ENCODE measurements around the gene ASAP2.

DNA sequence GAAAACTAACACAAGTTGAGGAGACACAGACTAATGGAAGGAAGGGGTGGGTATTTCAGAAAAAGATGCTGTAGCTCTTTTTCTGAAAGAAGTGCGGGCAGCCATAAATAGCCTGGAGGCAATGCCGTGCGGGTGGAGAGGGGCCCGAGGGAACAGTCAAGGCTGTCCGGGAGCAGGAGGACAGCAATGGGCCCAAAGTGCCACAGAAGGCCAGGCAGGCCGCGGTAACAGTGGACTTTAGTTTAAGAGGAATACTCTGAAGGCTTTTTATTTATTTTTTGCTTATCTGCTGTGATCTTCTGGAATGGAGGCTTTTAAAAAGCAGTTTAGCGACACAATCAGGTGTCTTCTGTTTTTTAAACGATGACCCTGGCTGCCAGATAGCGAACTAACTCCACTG, 213.9 kb downstream of the ASAP2 start:
- TF ChIP-seq, protein P1, sequence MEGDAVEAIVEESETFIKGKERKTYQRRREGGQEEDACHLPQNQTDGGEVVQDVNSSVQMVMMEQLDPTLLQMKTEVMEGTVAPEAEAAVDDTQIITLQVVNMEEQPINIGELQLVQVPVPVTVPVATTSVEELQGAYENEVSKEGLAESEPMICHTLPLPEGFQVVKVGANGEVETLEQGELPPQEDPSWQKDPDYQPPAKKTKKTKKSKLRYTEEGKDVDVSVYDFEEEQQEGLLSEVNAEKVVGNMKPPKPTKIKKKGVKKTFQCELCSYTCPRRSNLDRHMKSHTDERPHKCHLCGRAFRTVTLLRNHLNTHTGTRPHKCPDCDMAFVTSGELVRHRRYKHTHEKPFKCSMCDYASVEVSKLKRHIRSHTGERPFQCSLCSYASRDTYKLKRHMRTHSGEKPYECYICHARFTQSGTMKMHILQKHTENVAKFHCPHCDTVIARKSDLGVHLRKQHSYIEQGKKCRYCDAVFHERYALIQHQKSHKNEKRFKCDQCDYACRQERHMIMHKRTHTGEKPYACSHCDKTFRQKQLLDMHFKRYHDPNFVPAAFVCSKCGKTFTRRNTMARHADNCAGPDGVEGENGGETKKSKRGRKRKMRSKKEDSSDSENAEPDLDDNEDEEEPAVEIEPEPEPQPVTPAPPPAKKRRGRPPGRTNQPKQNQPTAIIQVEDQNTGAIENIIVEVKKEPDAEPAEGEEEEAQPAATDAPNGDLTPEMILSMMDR (IDR thresholded peaks at IDR 0.05; ENCODE audit: low read length), result no peak
- no peak for TF ChIP-seq EZH2 (IDR thresholded peaks at IDR 0.05; ENCODE audit: borderline replicate concordance, low read length)
